Thymus (tissue), 11 donors: ENCODE data around the gene EML4. TPM values are rescaled to one million over a fixed set of nuclear protein-coding genes. Genes with fewer than 3 reads are reported as not detected.

Experiments
- DNase-seq, 9 donors: peaks; one replicate each; pipeline ENCODE4 v3.0.0-alpha.2; 2013; ENCODE audit warnings: low spot score in 9 of 9, low read depth in 6 of 9, missing footprints in 1 of 9
- H3K27ac ChIP-seq, 2 donors: one replicate each; pipeline ENCODE4 v1.5.1; 2013; ENCODE audit warnings: control low read depth in 1 of 2, low read depth in 1 of 2, low read length in 1 of 2, mild to moderate bottlenecking in 1 of 2, moderate library complexity in 1 of 2
- H3K27me3 ChIP-seq, 2 donors: one replicate each; pipeline ENCODE4 v1.5.1; 2013; ENCODE audit warnings: low read length in 1 of 2; ENCODE audit not compliant: control insufficient read depth in 2 of 2, insufficient read depth in 1 of 2
- H3K36me3 ChIP-seq, 2 donors: one replicate each; pipeline ENCODE4 v1.5.1; 2013; ENCODE audit warnings: low read length in 1 of 2, mild to moderate bottlenecking in 1 of 2, moderate library complexity in 1 of 2; ENCODE audit not compliant: control insufficient read depth in 2 of 2, insufficient read depth in 2 of 2
- H3K4me1 ChIP-seq, 2 donors: one replicate each; pipeline ENCODE4 v1.5.1; 2013; ENCODE audit warnings: low read length in 2 of 2; ENCODE audit not compliant: control insufficient read depth in 2 of 2, insufficient read depth in 2 of 2
- H3K4me3 ChIP-seq, 2 donors: one replicate each; pipeline ENCODE4 v1.5.1; 2013; ENCODE audit warnings: low read length in 2 of 2, control low read depth in 1 of 2, mild to moderate bottlenecking in 1 of 2
- H3K9me3 ChIP-seq, 2 donors: one replicate each; pipeline ENCODE4 v1.5.1; 2013; ENCODE audit warnings: low read length in 1 of 2, mild to moderate bottlenecking in 1 of 2; ENCODE audit not compliant: control insufficient read depth in 2 of 2, insufficient read depth in 1 of 2
- WGBS: extraction: QIAGEN DNeasy Blood & Tissue Kit; methylation state at CpG from one replicate; pipeline ENCODE4 v1.1.7; 2013; 5-methylcytosine and 5-hydroxymethylcytosine counted together
- polyA plus RNA-seq: library from polyadenylated mRNA; stranded (reverse); fragments of 200-250 nt; gene quantifications from one replicate; pipeline ENCODE4 v1.2.3, GENCODE V29; 2013
- total RNA-seq: library from RNA; stranded (reverse); fragments of 120-200 nt; gene quantifications from one replicate; pipeline ENCODE4 v1.2.4, GENCODE V29; 2013
- donor health status: healthy.

Gene EML4
- total and polyA plus RNA-seq, 2 donors = 23.5 to 28.5 TPM

DNA sequence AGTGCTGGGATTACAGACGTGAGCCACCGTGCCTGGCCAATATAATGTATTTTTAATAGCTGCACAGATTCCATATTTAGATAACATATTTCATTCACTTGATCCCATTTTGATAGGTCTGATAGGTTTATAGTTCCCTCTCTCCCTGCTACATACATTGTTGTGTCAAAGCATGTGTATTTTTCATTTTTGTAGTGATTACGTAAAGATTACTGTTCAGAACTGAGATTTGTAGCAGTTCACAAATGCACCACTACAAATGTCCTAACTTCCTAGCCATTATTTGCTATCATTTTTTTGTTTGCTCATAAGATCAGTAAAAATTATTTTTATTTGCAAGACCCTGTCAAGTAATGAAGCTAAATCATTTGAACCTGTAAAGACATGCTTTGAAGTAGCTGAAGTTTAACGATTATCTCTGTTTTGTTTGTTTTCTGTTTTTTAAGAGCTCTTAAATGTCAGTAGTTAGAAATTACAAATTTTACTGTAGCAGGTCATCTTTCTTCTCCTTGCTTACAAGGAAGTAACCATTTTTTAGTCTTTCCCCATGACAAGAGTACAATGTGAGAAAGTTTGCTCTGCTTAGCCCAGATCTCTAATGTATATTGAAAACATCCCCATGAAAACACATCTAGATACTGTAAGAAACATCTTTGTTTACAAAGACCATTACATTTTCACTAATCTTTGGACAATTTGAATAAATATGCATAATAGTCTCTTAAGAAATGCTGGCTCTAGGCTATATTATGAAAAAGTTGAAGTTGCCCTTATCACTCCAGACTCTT, 54.1 kb downstream of the EML4 start:
- H3K27me3 ChIP-seq = no peaks in the 10 kb centered on the region
- H3K9me3 ChIP-seq = no peaks in the 10 kb centered on the region
- DNase-seq = no peak
- H3K4me3 ChIP-seq = no peak overlapping the region
- H3K36me3 ChIP-seq = no peaks in the 10 kb centered on the region
- WGBS = 96% methylated on average over 4 of the region's 4 CpGs
- H3K27ac ChIP-seq = no peak overlapping the region
- H3K4me1 ChIP-seq = no peaks in the 10 kb centered on the region

DNA sequence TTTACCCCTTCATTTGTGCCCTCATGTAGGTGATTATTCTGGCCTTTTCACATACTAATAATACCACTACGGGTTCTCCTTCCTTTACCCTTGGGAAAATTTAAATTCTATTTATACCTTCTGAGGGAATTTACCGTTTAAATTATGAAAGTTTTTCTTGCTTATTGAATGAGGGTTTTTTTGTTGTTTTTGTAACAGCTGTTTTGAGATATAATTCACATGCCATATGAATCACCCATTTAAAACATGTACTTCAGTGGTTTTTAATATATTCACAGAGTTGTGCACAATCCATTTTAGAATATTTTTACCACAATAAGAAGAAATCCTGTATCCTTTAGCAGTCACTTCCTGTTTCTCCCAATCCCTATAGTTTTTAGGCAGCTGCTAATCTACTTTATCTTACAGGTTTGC, 54.7 kb downstream of the EML4 start:
- Histone ChIP-seq H3K27ac (no peak overlapping the region), H3K4me1 (no peaks in the 10 kb centered on the region), H3K9me3 (no peaks in the 10 kb centered on the region), H3K27me3 (no peaks in the 10 kb centered on the region), H3K36me3 (no peaks in the 10 kb centered on the region), H3K4me3 (no peak overlapping the region)
- no peak for DNase-seq
- 93% methylated on average over 2 of the region's 2 CpGs for WGBS

DNA sequence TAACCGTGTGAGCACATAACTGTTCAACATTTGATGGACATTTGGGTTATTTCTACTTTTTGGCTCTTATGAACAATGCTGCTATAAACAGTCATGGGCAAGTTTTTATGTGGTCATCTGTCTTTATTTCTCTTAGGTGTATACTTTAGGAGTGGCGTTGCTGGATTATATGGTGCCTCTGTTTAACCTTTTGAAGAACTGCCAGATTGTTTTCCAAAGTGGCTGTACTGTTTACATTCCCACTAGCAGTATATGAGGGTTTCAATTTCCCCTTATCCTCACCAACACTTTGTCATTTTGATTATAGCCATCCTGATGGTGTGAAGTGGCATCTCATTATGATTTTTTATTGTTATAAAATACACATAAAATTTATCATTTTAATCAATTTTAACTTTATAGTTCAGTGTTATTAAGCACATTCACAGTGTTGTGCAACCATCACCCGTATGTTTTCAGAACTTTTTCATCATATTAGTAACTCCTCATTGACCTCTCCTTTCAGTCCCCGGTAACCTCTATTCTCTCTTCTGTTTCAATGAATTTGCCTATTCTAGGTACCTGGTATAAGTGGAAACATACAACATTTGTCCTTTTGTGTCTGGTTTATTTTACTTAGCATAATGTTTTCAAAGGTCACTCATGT, 55.4 kb downstream of the EML4 start:
- 98% methylated on average over 4 of the region's 4 CpGs for WGBS
- H3K4me1 ChIP-seq = no peaks in the 10 kb centered on the region
- no peaks in the 10 kb centered on the region for H3K36me3 ChIP-seq
- no peak overlapping the region for H3K27ac ChIP-seq
- H3K9me3 ChIP-seq = no peaks in the 10 kb centered on the region
- DNase-seq = no peak
- H3K4me3 ChIP-seq = no peak overlapping the region
- H3K27me3 ChIP-seq = no peaks in the 10 kb centered on the region

DNA sequence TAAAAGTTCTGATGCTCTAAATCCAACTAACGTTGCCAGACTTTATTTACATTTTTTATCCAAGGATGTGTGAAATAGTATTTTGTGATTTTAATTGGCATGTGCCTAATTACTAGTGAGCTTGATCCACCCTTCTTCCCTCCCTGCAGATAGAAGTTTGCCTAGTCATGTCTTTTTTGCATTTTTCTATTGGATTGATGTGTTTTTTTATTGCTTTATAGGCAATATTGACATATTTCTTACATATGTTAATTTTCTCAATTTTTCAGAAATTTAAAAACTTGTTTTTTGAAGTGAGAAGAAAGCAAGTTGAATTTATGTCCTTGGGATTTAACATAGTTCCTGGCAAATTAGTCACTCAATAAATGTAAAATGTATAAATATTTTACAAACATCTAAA, 56.4 kb downstream of the EML4 start:
- 100% methylated on average over 1 of the region's 1 CpG for WGBS
- no peaks in the 10 kb centered on the region for H3K4me1 ChIP-seq
- no peak overlapping the region for H3K4me3 ChIP-seq
- H3K27me3 ChIP-seq = no peaks in the 10 kb centered on the region
- no peaks in the 10 kb centered on the region for H3K36me3 ChIP-seq
- no peak overlapping the region for H3K27ac ChIP-seq
- H3K9me3 ChIP-seq = no peaks in the 10 kb centered on the region
- DNase-seq = no peak

DNA sequence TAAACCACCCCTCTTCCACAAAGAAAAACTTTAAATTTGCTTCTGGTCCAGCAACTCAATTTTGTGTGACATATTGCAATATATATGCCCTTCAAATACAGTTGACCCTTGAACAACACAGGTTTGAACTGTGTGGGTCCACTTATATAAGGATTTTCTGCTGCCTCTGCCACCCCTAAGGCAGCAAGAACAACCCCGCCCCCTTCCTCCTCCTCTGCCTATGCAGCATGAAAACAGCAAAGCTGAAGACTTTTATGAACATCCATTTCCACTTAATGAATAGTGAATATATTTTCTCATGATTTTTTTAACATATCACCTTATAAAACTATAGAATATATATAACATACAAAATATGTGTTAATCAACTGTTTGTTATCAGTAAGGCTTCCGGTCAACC, 58.3 kb downstream of the EML4 start:
- Histone ChIP-seq H3K27me3 (no peaks in the 10 kb centered on the region), H3K36me3 (no peaks in the 10 kb centered on the region), H3K4me1 (no peaks in the 10 kb centered on the region), H3K27ac (no peak overlapping the region), H3K4me3 (no peak overlapping the region), H3K9me3 (no peaks in the 10 kb centered on the region)
- no peak for DNase-seq
- WGBS = 98% methylated on average over 2 of the region's 2 CpGs

DNA sequence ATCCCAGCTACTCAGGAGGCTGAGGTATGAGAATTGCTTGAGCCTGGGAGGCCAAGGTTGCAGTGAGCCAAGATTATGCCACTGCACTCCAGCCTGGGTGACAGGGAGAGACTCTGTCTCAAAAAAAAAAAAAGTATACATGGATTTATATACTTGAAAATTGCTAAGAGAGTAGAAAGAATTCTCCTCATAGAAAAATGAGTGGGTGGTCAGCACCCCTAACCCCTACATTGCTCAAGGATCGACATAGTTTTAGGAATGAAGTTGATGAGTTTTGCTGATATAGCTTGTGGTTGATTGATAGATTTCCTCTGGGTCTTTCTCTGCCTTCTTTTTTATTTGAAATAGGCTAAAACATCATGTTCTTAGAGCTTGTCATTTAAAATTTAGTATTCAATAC, 58.9 kb downstream of the EML4 start:
- no peaks in the 10 kb centered on the region for H3K27me3 ChIP-seq
- no peaks in the 10 kb centered on the region for H3K4me1 ChIP-seq
- H3K9me3 ChIP-seq = no peaks in the 10 kb centered on the region
- no peak overlapping the region for H3K27ac ChIP-seq
- WGBS = 97% methylated on average over 1 of the region's 1 CpG
- no peak overlapping the region for H3K4me3 ChIP-seq
- no peaks in the 10 kb centered on the region for H3K36me3 ChIP-seq
- no peak for DNase-seq

DNA sequence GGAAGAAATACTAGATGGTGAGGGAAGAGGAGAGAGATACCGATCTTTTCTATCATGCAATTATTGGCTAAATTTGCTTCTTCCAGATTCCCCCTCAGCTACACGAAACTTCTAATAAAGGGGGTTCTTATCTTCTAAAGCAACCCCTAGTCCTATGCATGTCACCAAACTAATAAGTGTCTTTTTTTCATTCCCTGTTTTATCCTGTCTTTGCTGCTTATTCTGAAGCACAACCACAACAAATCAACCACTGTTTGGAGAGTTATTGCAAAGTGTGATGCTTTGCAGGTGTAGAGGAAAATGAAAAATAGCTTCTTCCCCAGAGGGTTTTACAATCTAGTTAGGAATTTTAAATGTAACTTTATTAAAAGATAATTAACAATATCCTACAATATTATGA, 60.8 kb downstream of the EML4 start:
- Histone ChIP-seq H3K4me1 (no peaks in the 10 kb centered on the region), H3K36me3 (no peaks in the 10 kb centered on the region), H3K4me3 (no peak overlapping the region), H3K27me3 (no peaks in the 10 kb centered on the region), H3K27ac (no peak overlapping the region), H3K9me3 (no peaks in the 10 kb centered on the region)
- peak in 1 of 9 donors; percentile 13 for DNase-seq
- WGBS = 84% methylated on average over 2 of the region's 2 CpGs

DNA sequence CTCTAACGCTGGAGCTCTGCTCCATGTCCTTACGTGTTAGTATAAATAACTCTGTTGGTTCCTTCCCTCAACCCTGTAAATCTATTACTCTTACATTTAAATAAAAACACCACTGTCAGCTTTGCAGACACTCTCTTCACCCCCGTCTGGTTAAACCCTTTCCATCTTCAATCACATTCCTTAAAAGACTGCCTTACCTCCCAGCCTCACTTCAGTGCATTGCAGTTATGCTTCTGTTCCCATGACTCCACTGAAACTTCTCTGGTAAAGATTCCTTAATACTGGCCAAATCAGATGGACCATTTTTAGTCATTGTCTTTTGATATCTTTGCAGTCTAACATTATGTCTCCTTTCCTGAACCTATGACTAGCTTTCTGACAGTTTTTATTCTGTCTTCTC, 61.7 kb downstream of the EML4 start:
- no peak for DNase-seq
- H3K27ac ChIP-seq = no peak overlapping the region
- H3K36me3 ChIP-seq = no peaks in the 10 kb centered on the region
- H3K27me3 ChIP-seq = no peaks in the 10 kb centered on the region
- H3K4me1 ChIP-seq = no peaks in the 10 kb centered on the region
- H3K9me3 ChIP-seq = no peaks in the 10 kb centered on the region
- WGBS = 97% methylated on average over 3 of the region's 3 CpGs
- H3K4me3 ChIP-seq = no peak overlapping the region

DNA sequence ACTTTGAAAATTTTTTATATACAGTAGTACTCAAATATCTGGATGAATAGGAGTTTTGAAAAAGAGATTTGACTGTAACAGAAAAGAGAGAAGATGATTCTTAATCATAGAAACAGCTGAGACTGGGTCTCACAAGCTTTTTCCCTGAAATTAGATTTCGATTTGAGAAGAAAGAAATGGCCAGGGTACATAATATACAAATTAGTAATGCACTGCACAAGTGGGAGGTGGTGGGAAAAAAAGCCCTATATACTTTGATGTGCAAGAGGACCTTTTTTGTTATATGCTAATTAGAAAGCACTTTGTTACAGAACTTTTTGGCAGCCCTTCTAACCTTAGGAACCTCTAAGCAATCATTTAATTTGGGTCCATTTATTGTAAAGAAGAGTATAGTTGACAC, 62.9 kb downstream of the EML4 start:
- H3K36me3 ChIP-seq = no peaks in the 10 kb centered on the region
- no peak overlapping the region for H3K27ac ChIP-seq
- WGBS = 94% methylated on average over 1 of the region's 1 CpG
- no peak for DNase-seq
- H3K27me3 ChIP-seq = no peaks in the 10 kb centered on the region
- no peaks in the 10 kb centered on the region for H3K4me1 ChIP-seq
- no peak overlapping the region for H3K4me3 ChIP-seq
- H3K9me3 ChIP-seq = no peaks in the 10 kb centered on the region
